ENCODE measurements around the gene SGIP1. TPM values are rescaled to one million over a fixed set of nuclear protein-coding genes. Genes with fewer than 3 reads are reported as not detected.

Gene SGIP1
- total and polyA plus RNA-seq, 2 experiments from 2014 or later, result 2.4 to 6.1 TPM

DNA sequence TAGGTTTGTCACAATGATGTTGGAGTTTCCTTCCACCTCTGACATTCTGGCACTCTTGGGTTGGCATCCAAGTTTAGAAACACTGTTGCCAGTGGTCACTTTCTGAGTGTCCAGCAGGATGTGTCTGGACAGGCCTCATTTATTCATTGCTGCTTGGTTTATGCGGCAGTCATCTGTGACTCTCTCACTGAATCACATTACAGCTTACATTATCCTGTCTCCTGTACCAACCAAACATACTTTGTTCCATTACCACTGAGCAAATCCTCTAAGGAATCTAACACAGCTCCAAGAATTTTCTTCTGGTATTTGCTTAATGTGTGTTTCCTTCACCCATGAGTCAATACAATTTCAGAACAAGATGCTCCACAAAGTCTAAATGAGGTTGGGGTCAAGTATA, 19.9 kb downstream of the SGIP1 start:
- H3K27ac ChIP-seq (ENCODE audit: low read depth), result no peak overlapping the region

More for the DNA sequence above, 19.9 kb downstream of the SGIP1 start:
- peaks cover 3% of the 10 kb centered on the region; the same call in 2 of the 3 replicates for H3K36me3 Mint-ChIP-seq (ENCODE audit: low read depth)
- no peaks in the 10 kb centered on the region for H4K20me1 ChIP-seq (replicated peaks; ENCODE audit: insufficient read depth)
- no peak overlapping the region for H3K27ac Mint-ChIP-seq
- TF ChIP-seq, protein P1, sequence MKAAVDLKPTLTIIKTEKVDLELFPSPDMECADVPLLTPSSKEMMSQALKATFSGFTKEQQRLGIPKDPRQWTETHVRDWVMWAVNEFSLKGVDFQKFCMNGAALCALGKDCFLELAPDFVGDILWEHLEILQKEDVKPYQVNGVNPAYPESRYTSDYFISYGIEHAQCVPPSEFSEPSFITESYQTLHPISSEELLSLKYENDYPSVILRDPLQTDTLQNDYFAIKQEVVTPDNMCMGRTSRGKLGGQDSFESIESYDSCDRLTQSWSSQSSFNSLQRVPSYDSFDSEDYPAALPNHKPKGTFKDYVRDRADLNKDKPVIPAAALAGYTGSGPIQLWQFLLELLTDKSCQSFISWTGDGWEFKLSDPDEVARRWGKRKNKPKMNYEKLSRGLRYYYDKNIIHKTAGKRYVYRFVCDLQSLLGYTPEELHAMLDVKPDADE (IDR thresholded peaks at IDR 0.05), result no peak
- TF ChIP-seq, protein P2, sequence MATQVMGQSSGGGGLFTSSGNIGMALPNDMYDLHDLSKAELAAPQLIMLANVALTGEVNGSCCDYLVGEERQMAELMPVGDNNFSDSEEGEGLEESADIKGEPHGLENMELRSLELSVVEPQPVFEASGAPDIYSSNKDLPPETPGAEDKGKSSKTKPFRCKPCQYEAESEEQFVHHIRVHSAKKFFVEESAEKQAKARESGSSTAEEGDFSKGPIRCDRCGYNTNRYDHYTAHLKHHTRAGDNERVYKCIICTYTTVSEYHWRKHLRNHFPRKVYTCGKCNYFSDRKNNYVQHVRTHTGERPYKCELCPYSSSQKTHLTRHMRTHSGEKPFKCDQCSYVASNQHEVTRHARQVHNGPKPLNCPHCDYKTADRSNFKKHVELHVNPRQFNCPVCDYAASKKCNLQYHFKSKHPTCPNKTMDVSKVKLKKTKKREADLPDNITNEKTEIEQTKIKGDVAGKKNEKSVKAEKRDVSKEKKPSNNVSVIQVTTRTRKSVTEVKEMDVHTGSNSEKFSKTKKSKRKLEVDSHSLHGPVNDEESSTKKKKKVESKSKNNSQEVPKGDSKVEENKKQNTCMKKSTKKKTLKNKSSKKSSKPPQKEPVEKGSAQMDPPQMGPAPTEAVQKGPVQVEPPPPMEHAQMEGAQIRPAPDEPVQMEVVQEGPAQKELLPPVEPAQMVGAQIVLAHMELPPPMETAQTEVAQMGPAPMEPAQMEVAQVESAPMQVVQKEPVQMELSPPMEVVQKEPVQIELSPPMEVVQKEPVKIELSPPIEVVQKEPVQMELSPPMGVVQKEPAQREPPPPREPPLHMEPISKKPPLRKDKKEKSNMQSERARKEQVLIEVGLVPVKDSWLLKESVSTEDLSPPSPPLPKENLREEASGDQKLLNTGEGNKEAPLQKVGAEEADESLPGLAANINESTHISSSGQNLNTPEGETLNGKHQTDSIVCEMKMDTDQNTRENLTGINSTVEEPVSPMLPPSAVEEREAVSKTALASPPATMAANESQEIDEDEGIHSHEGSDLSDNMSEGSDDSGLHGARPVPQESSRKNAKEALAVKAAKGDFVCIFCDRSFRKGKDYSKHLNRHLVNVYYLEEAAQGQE (IDR thresholded peaks at IDR 0.05; ENCODE audit: unreplicated experiment), result no peak
- TF ChIP-seq POLR2AphosphoS5 (IDR thresholded peaks at IDR 0.05; ENCODE audit: low read depth) (no peak), JUNB (IDR thresholded peaks at IDR 0.05; ENCODE audit: unreplicated experiment) (no peak), EZH2phosphoT487 (IDR thresholded peaks at IDR 0.05; ENCODE audit: unreplicated experiment) (no peak), ZNF114 (CRISPR knock-in tag; IDR thresholded peaks at IDR 0.05) (no peak), ZNF331 (CRISPR knock-in tag; IDR thresholded peaks at IDR 0.05; ENCODE audit: low read depth) (no peak), CREB1 (CRISPR knock-in tag; IDR thresholded peaks at IDR 0.05; ENCODE audit: low read depth) (no peak), EZH2 (IDR thresholded peaks at IDR 0.05; ENCODE audit: low read depth, unreplicated experiment) (no peak), STAT1 (IDR thresholded peaks at IDR 0.05; ENCODE audit: unreplicated experiment) (no peak), NANOG (IDR thresholded peaks at IDR 0.05; ENCODE audit: borderline replicate concordance) (no peak)
- TF ChIP-seq, protein P3, sequence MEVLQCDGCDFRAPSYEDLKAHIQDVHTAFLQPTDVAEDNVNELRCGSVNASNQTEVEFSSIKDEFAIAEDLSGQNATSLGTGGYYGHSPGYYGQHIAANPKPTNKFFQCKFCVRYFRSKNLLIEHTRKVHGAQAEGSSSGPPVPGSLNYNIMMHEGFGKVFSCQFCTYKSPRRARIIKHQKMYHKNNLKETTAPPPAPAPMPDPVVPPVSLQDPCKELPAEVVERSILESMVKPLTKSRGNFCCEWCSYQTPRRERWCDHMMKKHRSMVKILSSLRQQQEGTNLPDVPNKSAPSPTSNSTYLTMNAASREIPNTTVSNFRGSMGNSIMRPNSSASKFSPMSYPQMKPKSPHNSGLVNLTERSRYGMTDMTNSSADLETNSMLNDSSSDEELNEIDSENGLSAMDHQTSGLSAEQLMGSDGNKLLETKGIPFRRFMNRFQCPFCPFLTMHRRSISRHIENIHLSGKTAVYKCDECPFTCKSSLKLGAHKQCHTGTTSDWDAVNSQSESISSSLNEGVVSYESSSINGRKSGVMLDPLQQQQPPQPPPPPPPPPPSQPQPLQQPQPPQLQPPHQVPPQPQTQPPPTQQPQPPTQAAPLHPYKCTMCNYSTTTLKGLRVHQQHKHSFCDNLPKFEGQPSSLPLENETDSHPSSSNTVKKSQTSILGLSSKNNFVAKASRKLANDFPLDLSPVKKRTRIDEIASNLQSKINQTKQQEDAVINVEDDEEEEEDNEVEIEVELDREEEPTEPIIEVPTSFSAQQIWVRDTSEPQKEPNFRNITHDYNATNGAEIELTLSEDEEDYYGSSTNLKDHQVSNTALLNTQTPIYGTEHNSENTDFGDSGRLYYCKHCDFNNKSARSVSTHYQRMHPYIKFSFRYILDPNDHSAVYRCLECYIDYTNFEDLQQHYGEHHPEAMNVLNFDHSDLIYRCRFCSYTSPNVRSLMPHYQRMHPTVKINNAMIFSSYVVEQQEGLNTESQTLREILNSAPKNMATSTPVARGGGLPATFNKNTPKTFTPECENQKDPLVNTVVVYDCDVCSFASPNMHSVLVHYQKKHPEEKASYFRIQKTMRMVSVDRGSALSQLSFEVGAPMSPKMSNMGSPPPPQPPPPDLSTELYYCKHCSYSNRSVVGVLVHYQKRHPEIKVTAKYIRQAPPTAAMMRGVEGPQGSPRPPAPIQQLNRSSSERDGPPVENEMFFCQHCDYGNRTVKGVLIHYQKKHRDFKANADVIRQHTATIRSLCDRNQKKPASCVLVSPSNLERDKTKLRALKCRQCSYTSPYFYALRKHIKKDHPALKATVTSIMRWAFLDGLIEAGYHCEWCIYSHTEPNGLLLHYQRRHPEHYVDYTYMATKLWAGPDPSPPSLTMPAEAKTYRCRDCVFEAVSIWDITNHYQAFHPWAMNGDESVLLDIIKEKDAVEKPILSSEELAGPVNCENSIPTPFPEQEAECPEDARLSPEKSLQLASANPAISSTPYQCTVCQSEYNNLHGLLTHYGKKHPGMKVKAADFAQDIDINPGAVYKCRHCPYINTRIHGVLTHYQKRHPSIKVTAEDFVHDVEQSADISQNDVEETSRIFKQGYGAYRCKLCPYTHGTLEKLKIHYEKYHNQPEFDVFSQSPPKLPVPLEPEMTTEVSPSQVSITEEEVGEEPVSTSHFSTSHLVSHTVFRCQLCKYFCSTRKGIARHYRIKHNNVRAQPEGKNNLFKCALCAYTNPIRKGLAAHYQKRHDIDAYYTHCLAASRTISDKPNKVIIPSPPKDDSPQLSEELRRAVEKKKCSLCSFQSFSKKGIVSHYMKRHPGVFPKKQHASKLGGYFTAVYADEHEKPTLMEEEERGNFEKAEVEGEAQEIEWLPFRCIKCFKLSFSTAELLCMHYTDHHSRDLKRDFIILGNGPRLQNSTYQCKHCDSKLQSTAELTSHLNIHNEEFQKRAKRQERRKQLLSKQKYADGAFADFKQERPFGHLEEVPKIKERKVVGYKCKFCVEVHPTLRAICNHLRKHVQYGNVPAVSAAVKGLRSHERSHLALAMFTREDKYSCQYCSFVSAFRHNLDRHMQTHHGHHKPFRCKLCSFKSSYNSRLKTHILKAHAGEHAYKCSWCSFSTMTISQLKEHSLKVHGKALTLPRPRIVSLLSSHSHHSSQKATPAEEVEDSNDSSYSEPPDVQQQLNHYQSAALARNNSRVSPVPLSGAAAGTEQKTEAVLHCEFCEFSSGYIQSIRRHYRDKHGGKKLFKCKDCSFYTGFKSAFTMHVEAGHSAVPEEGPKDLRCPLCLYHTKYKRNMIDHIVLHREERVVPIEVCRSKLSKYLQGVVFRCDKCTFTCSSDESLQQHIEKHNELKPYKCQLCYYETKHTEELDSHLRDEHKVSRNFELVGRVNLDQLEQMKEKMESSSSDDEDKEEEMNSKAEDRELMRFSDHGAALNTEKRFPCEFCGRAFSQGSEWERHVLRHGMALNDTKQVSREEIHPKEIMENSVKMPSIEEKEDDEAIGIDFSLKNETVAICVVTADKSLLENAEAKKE (CRISPR knock-in tag; IDR thresholded peaks at IDR 0.05), result no peak
- TF ChIP-seq, protein P4, sequence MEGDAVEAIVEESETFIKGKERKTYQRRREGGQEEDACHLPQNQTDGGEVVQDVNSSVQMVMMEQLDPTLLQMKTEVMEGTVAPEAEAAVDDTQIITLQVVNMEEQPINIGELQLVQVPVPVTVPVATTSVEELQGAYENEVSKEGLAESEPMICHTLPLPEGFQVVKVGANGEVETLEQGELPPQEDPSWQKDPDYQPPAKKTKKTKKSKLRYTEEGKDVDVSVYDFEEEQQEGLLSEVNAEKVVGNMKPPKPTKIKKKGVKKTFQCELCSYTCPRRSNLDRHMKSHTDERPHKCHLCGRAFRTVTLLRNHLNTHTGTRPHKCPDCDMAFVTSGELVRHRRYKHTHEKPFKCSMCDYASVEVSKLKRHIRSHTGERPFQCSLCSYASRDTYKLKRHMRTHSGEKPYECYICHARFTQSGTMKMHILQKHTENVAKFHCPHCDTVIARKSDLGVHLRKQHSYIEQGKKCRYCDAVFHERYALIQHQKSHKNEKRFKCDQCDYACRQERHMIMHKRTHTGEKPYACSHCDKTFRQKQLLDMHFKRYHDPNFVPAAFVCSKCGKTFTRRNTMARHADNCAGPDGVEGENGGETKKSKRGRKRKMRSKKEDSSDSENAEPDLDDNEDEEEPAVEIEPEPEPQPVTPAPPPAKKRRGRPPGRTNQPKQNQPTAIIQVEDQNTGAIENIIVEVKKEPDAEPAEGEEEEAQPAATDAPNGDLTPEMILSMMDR (conservative IDR thresholded peaks at IDR 0.05; ENCODE audit: low read depth in 2 of 2), result no peak
- H3K79me2 ChIP-seq (replicated peaks; ENCODE audit: insufficient read depth), result no peaks in the 10 kb centered on the region
- H3K9me3 Mint-ChIP-seq, result no peaks in the 10 kb centered on the region
- H3K9me2 ChIP-seq (ENCODE audit: insufficient read depth), result no peaks in the 10 kb centered on the region; the same call in 1 of the 2 replicates
- H3F3A ChIP-seq (replicated peaks; ENCODE audit: low read depth), result no peaks in the 10 kb centered on the region
- no peak overlapping the region for H3K4me3 Mint-ChIP-seq
- DNase-seq (ENCODE audit: low spot score) (no peak), ATAC-seq (no peak)
- H3K4me2 ChIP-seq, result no peak overlapping the region
- H3K27me3 Mint-ChIP-seq (ENCODE audit: insufficient read depth, low read depth, poor library complexity), result peaks cover 2% of the 10 kb centered on the region
- no peaks in the 10 kb centered on the region for H3K27me3 ChIP-seq (ENCODE audit: insufficient read depth)
- peaks cover 20% of the 10 kb centered on the region for H3K4me1 ChIP-seq (ENCODE audit: insufficient read depth)
- no peak overlapping the region for H2AFZ ChIP-seq
- peaks cover 32% of the 10 kb centered on the region for H3K4me1 Mint-ChIP-seq
- H3K36me3 ChIP-seq (ENCODE audit: insufficient read depth), result no peaks in the 10 kb centered on the region
- H3K4me3 ChIP-seq, result no peak overlapping the region

All from GM23338 (cell line).